Fibroblast of lung (primary cell): Measurements from ENCODE around the gene TMEM178B. TPM values are rescaled to one million over a fixed set of nuclear protein-coding genes. Genes with fewer than 3 reads are reported as not detected.

ENCODE experiments used
- DNase-seq, 2 donors: peaks; one replicate each; pipeline versions ENCODE4 v3.0.0 to v3.0.0-alpha.2; 2010; ENCODE audit warnings: low read depth in 2 of 2
- H2AFZ ChIP-seq: 2 replicates; pipeline ENCODE4 v1.5.1; 2012; ENCODE audit warnings: low read length, control low read depth, inconsistent platforms
- H3K27ac ChIP-seq: 2 replicates; pipeline ENCODE4 v1.5.1; 2011; ENCODE audit warnings: low read length, control low read depth; ENCODE audit not compliant: insufficient read depth
- H3K27me3 ChIP-seq: 2 replicates; pipeline ENCODE4 v1.5.1; 2011; ENCODE audit warnings: mild to moderate bottlenecking, low read length; ENCODE audit not compliant: control insufficient read depth, insufficient read depth
- H3K36me3 ChIP-seq: 2 replicates; pipeline ENCODE4 v1.5.1; 2011; ENCODE audit warnings: low read length; ENCODE audit not compliant: control insufficient read depth, insufficient read depth
- H3K4me1 ChIP-seq: 2 replicates; pipeline ENCODE4 v1.5.1; 2011; ENCODE audit warnings: low read length; ENCODE audit not compliant: control insufficient read depth, insufficient read depth; ENCODE audit errors: extremely low read depth
- H3K4me2 ChIP-seq: 2 replicates; pipeline ENCODE4 v1.5.1; 2011; ENCODE audit warnings: low read length, control low read depth; ENCODE audit not compliant: insufficient read depth; ENCODE audit errors: extremely low read depth
- H3K4me3 ChIP-seq, 4 experiments: fragments of 200-600 bp in 1 of 4; sonication (generic) in 1 of 4; replicated peaks in 1 of 4; 2 replicates each; pipeline ENCODE4 v1.5.1; 2011 to 2016; ENCODE audit warnings: low read length in 4 of 4, low read depth in 3 of 4, mild to moderate bottlenecking in 3 of 4, control low read depth in 2 of 4, inconsistent platforms in 1 of 4, mixed read lengths in 1 of 4; ENCODE audit not compliant: insufficient read depth in 1 of 4; ENCODE audit errors: control extremely low read depth in 1 of 4
- H3K79me2 ChIP-seq: 2 replicates; pipeline ENCODE4 v1.5.1; 2012; ENCODE audit warnings: mild to moderate bottlenecking, low read length, inconsistent platforms; ENCODE audit not compliant: control insufficient read depth, insufficient read depth
- H3K9ac ChIP-seq: 2 replicates; pipeline ENCODE4 v1.5.1; 2011; ENCODE audit warnings: mild to moderate bottlenecking, low read length, control low read depth; ENCODE audit not compliant: insufficient read depth
- H3K9me3 ChIP-seq: 2 replicates; pipeline ENCODE4 v1.5.1; 2012; ENCODE audit warnings: low read depth, low read length; ENCODE audit not compliant: control insufficient read depth, insufficient read depth
- H4K20me1 ChIP-seq: 2 replicates; pipeline ENCODE4 v1.5.1; 2011; ENCODE audit warnings: low read length; ENCODE audit not compliant: control insufficient read depth, insufficient read depth; ENCODE audit errors: extremely low read depth
- EZH2 ChIP-seq: IDR thresholded peaks from 2 replicates; pipeline ENCODE4 v1.5.1; 2012; ENCODE audit warnings: low read length, control low read depth, mild to moderate bottlenecking; ENCODE audit errors: missing control alignments
- polyA plus RNA-seq, 2 donors: library from polyadenylated mRNA; depleted of rRNA in 1 of 2; stranded (reverse) in 1 of 2; unstranded in 1 of 2; fragments of >200 nt; gene quantifications; 2 replicates each; pipeline ENCODE4 v1.2.1, GENCODE V29; 2011 to 2012; ENCODE audit warnings: missing spikeins in 1 of 2
- total RNA-seq: library from RNA; depleted of rRNA; stranded (reverse); fragments of >200 nt; gene quantifications from 2 replicates; pipeline ENCODE4 v1.2.1, GENCODE V29; 2014
- TF ChIP-seq, protein P1 (sequence below), 2 donors: IDR thresholded peaks in 1 of 2; conservative IDR thresholded peaks in 1 of 2; 1 replicate in 1 of 2; 2 replicates in 1 of 2; pipeline ENCODE4 v1.5.1; 2011 to 2012; ENCODE audit warnings: low read length in 2 of 2, control low read depth in 1 of 2, inconsistent platforms in 1 of 2, low read depth in 1 of 2, mild to moderate bottlenecking in 1 of 2

Gene TMEM178B
- total and polyA plus RNA-seq, 2 donors (not counting 1 experiment from before 2014, with no cell fraction given) = under 0.01 to 0.14 TPM

- DNase-seq = no peak
- no peaks in the 10 kb centered on the region for H3K36me3 ChIP-seq
- H3K4me3 ChIP-seq = no peak overlapping the region
- H3K4me1 ChIP-seq = no peaks in the 10 kb centered on the region
- no peak overlapping the region for H3K27ac ChIP-seq
- TF ChIP-seq, protein P1, sequence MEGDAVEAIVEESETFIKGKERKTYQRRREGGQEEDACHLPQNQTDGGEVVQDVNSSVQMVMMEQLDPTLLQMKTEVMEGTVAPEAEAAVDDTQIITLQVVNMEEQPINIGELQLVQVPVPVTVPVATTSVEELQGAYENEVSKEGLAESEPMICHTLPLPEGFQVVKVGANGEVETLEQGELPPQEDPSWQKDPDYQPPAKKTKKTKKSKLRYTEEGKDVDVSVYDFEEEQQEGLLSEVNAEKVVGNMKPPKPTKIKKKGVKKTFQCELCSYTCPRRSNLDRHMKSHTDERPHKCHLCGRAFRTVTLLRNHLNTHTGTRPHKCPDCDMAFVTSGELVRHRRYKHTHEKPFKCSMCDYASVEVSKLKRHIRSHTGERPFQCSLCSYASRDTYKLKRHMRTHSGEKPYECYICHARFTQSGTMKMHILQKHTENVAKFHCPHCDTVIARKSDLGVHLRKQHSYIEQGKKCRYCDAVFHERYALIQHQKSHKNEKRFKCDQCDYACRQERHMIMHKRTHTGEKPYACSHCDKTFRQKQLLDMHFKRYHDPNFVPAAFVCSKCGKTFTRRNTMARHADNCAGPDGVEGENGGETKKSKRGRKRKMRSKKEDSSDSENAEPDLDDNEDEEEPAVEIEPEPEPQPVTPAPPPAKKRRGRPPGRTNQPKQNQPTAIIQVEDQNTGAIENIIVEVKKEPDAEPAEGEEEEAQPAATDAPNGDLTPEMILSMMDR (conservative IDR thresholded peaks at IDR 0.05 in 1 of 2, IDR thresholded peaks at IDR 0.05 in 1 of 2; ENCODE audit: low read depth in 1 of 2, low read length in 2 of 2) = no peak
- TF ChIP-seq EZH2 = no peak
- no peak overlapping the region for H2AFZ ChIP-seq
- H3K27me3 ChIP-seq = no peaks in the 10 kb centered on the region
- no peaks in the 10 kb centered on the region for H4K20me1 ChIP-seq
- no peaks in the 10 kb centered on the region for H3K9me3 ChIP-seq
- H3K9ac ChIP-seq = no peak overlapping the region
- no peaks in the 10 kb centered on the region for H3K79me2 ChIP-seq
- no peak overlapping the region for H3K4me2 ChIP-seq
Observed at GRCh38 chr7:141375442-141375841, 301.6 kb downstream of the TMEM178B start.

DNA sequence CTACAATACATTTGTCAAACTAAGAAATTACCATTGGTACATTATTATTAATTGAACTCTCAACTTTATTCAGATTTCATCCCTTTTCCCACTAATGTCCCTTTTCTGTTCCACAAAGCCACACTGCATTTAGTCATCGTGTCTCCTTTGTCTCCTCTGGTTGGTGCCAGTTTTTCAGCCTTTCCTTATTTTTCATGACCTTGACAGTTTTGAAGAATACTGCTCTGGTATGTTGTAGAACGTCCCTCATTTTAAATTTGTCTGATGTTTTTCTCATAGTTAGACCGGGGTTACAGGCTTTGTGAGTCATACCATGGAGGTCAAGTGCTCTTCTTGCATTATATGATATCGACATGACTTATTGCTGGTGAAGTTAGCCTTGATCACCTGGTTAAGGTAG is 304.0 kb downstream of the TMEM178B start:
- TF ChIP-seq, protein P1 (conservative IDR thresholded peaks at IDR 0.05 in 1 of 2, IDR thresholded peaks at IDR 0.05 in 1 of 2; ENCODE audit: low read depth in 1 of 2, low read length in 2 of 2) = no peak
- TF ChIP-seq EZH2 = no peak
- H4K20me1 ChIP-seq = no peaks in the 10 kb centered on the region

GRCh38 chr7:141378405-141378804 is 304.5 kb downstream of the TMEM178B start:
- H3K4me1 ChIP-seq = no peaks in the 10 kb centered on the region
- no peaks in the 10 kb centered on the region for H4K20me1 ChIP-seq
- H3K27me3 ChIP-seq = no peaks in the 10 kb centered on the region
- H3K79me2 ChIP-seq = no peaks in the 10 kb centered on the region
- H3K9ac ChIP-seq = no peak overlapping the region
- no peaks in the 10 kb centered on the region for H3K9me3 ChIP-seq
- H2AFZ ChIP-seq = no peak overlapping the region
- no peak overlapping the region for H3K4me3 ChIP-seq
- no peak overlapping the region for H3K4me2 ChIP-seq
- no peak for DNase-seq
- no peak for TF ChIP-seq EZH2
- TF ChIP-seq, protein P1 (conservative IDR thresholded peaks at IDR 0.05 in 1 of 2, IDR thresholded peaks at IDR 0.05 in 1 of 2; ENCODE audit: low read depth in 1 of 2, low read length in 2 of 2) = no peak
- no peak overlapping the region for H3K27ac ChIP-seq
- H3K36me3 ChIP-seq = no peaks in the 10 kb centered on the region

More for the DNA sequence above, 304.0 kb downstream of the TMEM178B start:
- Histone ChIP-seq H3K27me3 (no peaks in the 10 kb centered on the region), H3K27ac (no peak overlapping the region), H3K36me3 (no peaks in the 10 kb centered on the region), H3K4me1 (no peaks in the 10 kb centered on the region), H3K4me2 (no peak overlapping the region), H2AFZ (no peak overlapping the region), H3K4me3 (no peak overlapping the region), H3K79me2 (no peaks in the 10 kb centered on the region), H3K9me3 (no peaks in the 10 kb centered on the region), H3K9ac (no peak overlapping the region)
- no peak for DNase-seq
